Lower leg skin (tissue), 4 donors: ENCODE data around the gene PLB1. TPM values are rescaled to one million over a fixed set of nuclear protein-coding genes. Genes with fewer than 3 reads are reported as not detected.
"Not testable (repeated sequence)": the region's sequence is repeated elsewhere in the genome, so short reads cannot be mapped to it uniquely, and the experiment has no call there.

Experiments
- DNase-seq, 2 donors: peaks; one replicate each; pipeline ENCODE4 v3.0.0-alpha.2; 2019; ENCODE audit warnings: low spot score in 2 of 2
- H3K4me3 ChIP-seq: fragments of 200-600 bp; sonication (generic); 2 replicates; pipeline ENCODE4 v1.5.1; 2017; ENCODE audit warnings: mild to moderate bottlenecking, low read depth; ENCODE audit not compliant: poor library complexity, severe bottlenecking
- POLR2A ChIP-seq, 2 donors: fragments of 450-650 bp; IDR thresholded peaks; one replicate each; pipeline ENCODE4 v1.6.1; 2016 to 2017; ENCODE audit warnings: antibody characterized with exemption in 2 of 2, mild to moderate bottlenecking in 1 of 2, moderate library complexity in 1 of 2
- WGBS, 2 donors: methylation state at CpG; one replicate each; pipeline ENCODE4 v1.1.5; 2018; 5-methylcytosine and 5-hydroxymethylcytosine counted together
- intact Hi-C: fragments of 100-400 bp; cut with DNase I; formaldehyde crosslinking; loops from one replicate; pipeline ENCODE4 v1.15.0; 2023; ENCODE audit warnings: low total_unique reads
- total RNA-seq, 4 donors: library from RNA; depleted of rRNA; stranded (reverse); fragments of >200 nt; gene quantifications; one replicate each; pipeline ENCODE4 v1.1.0, GENCODE V29; 2016
- TF ChIP-seq, protein P1 (sequence below), 3 donors: fragments of 450-650 bp; IDR thresholded peaks; one replicate each; pipeline ENCODE4 v1.5.1; 2016; ENCODE audit warnings: antibody characterized with exemption in 3 of 3, mild to moderate bottlenecking in 3 of 3, moderate library complexity in 2 of 3

PLB1 gene
- total RNA-seq, 4 donors from 2014 or later = 3.4 to 10.3 (median 8.9) TPM

DNA sequence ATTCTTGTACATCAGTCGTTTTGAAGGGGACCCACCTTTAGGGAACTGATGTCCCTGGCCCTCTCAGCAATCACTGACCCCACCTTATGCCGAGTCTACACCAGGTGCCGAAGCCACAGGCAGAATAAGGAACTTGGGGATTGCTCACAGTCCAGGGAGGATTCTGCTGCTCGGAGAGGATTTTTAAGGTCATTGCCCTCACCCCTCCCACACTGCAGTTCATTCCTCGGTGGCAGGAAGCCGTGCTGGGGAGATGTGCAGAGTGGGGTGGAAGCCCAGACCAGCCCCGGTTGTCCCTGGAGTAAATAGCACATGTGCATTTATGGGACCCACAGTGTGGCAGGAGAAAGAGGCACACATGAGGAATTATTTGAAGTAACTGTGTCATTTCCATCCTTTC is 50.4 kb downstream of the PLB1 start:
- TF ChIP-seq, protein P1, sequence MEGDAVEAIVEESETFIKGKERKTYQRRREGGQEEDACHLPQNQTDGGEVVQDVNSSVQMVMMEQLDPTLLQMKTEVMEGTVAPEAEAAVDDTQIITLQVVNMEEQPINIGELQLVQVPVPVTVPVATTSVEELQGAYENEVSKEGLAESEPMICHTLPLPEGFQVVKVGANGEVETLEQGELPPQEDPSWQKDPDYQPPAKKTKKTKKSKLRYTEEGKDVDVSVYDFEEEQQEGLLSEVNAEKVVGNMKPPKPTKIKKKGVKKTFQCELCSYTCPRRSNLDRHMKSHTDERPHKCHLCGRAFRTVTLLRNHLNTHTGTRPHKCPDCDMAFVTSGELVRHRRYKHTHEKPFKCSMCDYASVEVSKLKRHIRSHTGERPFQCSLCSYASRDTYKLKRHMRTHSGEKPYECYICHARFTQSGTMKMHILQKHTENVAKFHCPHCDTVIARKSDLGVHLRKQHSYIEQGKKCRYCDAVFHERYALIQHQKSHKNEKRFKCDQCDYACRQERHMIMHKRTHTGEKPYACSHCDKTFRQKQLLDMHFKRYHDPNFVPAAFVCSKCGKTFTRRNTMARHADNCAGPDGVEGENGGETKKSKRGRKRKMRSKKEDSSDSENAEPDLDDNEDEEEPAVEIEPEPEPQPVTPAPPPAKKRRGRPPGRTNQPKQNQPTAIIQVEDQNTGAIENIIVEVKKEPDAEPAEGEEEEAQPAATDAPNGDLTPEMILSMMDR (IDR thresholded peaks at IDR 0.05) = no peak
- TF ChIP-seq POLR2A (IDR thresholded peaks at IDR 0.05) = no peak

DNA sequence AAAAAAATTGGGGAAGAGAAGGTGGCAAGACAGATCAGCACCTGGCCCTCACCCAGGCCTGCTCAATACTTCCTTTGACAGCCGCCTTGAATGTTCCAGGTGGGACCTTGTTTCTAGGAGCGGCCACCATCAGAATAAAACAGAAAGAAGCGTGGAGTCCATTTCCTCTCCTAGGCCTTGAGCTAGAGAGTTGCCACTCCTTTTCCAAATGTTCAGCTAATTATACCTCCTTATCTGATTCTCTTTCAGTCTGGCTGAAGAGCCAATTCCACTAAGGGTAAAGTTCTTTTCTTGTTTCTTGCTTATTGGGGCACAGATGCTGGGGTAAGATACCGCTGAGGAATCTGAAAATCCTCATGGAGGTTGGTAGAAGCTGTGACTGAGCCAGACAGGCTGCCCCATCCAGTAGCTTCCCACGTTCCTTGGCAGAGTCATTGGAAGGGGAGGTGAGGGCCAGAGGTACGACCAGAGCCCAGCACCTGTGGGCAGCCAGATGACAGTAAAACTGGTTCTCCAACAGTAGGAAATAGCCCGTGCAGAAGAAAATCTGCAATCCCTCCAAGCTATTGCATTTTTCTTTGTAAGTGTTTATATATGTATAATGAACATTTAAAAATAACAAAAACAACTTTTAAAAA is 51.5 kb downstream of the PLB1 start:
- intact Hi-C loops = no loop called here
- peak in 1 of 2 donors; percentile 45 for DNase-seq
- H3K4me3 ChIP-seq = no peak overlapping the region
- TF ChIP-seq POLR2A (IDR thresholded peaks at IDR 0.05) = no peak
- TF ChIP-seq, protein P1 (IDR thresholded peaks at IDR 0.05) = no peak
- WGBS, 2 donors = 52% methylated on average over 7 of the region's 7 CpGs

More for the DNA sequence above, 50.4 kb downstream of the PLB1 start:
- DNase-seq = peak in 1 of 2 donors; percentile 50
- WGBS, 2 donors = 25 to 32% methylated on average over 7 of the region's 7 CpGs
- intact Hi-C loops = no loop called here
- H3K4me3 ChIP-seq = no peak overlapping the region

DNA sequence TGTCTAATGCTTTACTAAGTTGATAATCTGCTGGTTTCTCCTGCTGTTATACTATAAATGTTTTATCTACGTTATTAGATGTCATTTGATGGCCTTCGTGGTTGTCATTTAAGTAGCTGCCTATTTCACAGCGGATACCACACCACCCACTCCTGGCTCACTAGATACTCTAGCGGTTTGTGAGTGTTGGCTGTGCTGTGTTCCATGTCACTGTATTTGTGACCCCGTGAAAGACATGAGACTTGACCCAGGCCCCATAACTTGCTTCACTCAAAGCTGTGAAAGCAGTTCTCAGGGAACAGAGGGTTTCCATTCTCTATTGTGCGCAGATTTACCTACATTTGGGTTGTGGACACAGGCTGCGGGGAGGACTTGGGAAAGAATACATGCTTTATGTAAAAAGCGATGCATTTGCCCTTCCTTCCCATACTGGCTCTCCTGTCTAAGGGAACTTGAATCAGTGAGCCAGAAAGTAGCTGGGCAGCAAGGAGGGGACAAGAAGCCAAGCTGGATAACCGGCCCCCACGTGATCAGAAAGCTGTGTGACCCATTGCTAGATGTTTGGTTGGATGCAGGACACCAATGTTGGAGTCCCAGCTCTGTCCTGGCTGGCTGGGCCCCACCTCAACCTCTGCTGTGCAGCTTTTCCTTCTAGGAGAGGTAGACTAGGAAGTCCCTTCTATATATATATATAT is 52.2 kb downstream of the PLB1 start:
- WGBS, 2 donors = 75 to 80% methylated on average over 10 of the region's 10 CpGs
- no peak for TF ChIP-seq POLR2A (IDR thresholded peaks at IDR 0.05)
- TF ChIP-seq, protein P1 (IDR thresholded peaks at IDR 0.05) = no peak
- DNase-seq = peak in 1 of 2 donors; percentile 69
- no peak overlapping the region for H3K4me3 ChIP-seq
- intact Hi-C loops = no loop called here

DNA sequence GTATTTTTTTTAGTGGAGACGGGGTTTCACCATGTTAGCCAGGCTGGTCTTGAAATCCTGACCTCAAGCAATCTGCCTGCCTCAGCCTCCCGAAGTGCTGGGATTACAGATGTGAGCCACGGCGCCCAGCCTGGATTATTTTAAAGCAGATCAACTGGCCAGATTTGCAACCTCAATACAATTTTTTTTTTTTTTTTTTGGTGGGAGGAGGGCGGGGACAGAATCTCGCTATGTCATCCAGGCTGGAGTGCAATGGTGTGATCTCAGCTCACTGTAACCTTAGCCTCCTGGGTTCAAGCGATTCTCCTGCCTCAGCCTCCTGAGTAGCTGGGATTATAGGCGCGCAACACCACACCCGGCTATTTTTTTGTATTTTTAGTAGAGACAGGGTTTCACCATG is 54.5 kb downstream of the PLB1 start:
- intact Hi-C loops, H3K4me3 ChIP-seq: not testable (repeated sequence)
- 90 to 91% methylated on average over 10 of the region's 10 CpGs for WGBS, 2 donors
- DNase-seq = peak in 1 of 2 donors; percentile 26

DNA sequence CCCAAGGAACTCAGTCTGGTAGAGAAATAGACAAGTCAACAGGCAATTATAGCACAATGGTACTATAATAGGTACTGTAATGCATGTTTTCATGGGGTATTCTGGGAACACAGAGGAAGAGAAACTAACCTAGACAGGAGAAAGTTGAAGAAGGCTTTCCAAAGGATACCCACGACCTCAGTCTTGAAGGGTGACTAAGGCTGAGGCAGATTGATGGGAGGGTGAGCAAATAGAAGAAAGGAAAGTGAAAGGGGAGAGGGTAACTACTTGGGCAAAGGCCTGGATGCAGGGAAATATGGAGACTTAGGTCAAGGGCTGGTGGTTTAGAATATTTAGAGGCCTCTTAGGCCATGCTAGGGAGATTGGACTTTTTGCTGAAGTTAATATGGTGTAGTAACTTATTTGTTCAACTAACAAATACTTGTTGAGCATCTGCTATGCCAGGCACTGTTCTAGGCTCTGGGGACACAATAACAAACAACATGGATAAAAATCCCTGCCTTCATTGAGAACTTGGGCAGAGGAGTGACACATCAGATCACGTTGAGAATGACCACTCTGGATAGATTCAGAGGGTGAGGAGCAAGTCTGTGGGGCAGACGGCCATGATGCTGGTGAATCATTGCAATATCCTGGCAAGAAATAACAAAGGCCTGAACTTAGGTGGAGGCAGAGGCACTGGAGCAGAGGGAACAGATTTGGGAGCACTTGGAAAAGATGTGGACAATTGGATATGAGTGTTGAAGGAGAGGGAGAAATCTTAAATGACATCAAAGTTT is 56.4 kb downstream of the PLB1 start:
- intact Hi-C loops = no loop called here
- H3K4me3 ChIP-seq = no peak overlapping the region
- 59 to 68% methylated on average over 3 of the region's 3 CpGs for WGBS, 2 donors
- DNase-seq = peak in 1 of 2 donors; percentile 13
- no peak for TF ChIP-seq POLR2A (IDR thresholded peaks at IDR 0.05)
- TF ChIP-seq, protein P1 (IDR thresholded peaks at IDR 0.05) = no peak

DNA sequence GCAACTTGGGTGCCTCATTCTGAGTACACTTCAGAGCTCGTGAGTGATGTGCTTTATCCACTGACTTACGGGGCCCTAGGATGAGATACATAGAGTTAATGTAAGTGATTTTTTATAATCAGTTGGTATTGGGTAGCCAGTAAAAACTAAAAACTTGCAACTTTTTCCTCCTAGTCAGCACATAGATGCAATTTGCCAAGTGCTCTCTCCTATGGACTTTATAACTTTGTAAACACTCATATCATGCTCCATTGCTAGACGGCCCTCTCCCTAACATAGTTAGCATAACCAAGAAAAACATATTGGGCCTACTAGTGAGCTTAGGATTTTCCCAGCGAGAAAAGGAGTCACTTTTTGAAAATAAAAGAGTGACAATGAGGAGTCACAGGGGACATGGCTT is 60.4 kb downstream of the PLB1 start:
- no peak for TF ChIP-seq POLR2A (IDR thresholded peaks at IDR 0.05)
- TF ChIP-seq, protein P1 (IDR thresholded peaks at IDR 0.05) = no peak
- DNase-seq = no peak
- no peak overlapping the region for H3K4me3 ChIP-seq
- 92 to 94% methylated on average over 4 of the region's 4 CpGs for WGBS, 2 donors
- intact Hi-C loops = no loop called here
